Left ventricle myocardium inferior (tissue), 1 donor: ENCODE data around the gene FOXN3. TPM values are rescaled to one million over a fixed set of nuclear protein-coding genes. Genes with fewer than 3 reads are reported as not detected.
"Not testable (repeated sequence)": the region's sequence is repeated elsewhere in the genome, so short reads cannot be mapped to it uniquely, and the experiment has no call there.

Source experiments
- DNase-seq: peaks from one replicate; pipeline ENCODE4 v3.0.0-alpha.2; 2020
- H3K27ac ChIP-seq: fragments of 200-600 bp; replicated peaks from 2 replicates; pipeline ENCODE4 v1.8.0; 2021
- H3K27me3 ChIP-seq: fragments of 200-600 bp; 2 replicates; pipeline ENCODE4 v1.8.0; 2021; ENCODE audit warnings: low read depth
- H3K36me3 ChIP-seq: fragments of 200-600 bp; 2 replicates; pipeline ENCODE4 v1.8.0; 2021
- H3K4me1 ChIP-seq: fragments of 200-600 bp; 2 replicates; pipeline ENCODE4 v1.8.0; 2021
- H3K4me3 ChIP-seq: fragments of 200-600 bp; 2 replicates; pipeline ENCODE4 v1.8.0; 2021; ENCODE audit warnings: mild to moderate bottlenecking, moderate library complexity
- H3K9me3 ChIP-seq: fragments of 200-600 bp; replicated peaks from 2 replicates; pipeline ENCODE4 v1.8.0; 2021
- intact Hi-C: fragments of 100-400 bp; cut with micrococcal nuclease; formaldehyde crosslinking; loops from one replicate; pipeline ENCODE4 v1.11.0; 2022
- total RNA-seq: library from RNA; stranded (reverse); fragmentation: NEBNext Ultra II Directional; extraction: Animal tissue kit (Norgen Biotek cat#: 25700); gene quantifications from one replicate; pipeline ENCODE4 v1.2.1, GENCODE V29; 2021
- TF ChIP-seq, protein P1 (sequence below): fragments of 200-600 bp; IDR thresholded peaks from 2 replicates; pipeline ENCODE4 v1.8.0; 2021; ENCODE audit warnings: antibody characterized with exemption, mild to moderate bottlenecking, borderline replicate concordance
- donor health status: DM: no; HTN: yes; CAD: no; lungs with severe emphysema.

The FOXN3 gene
- total RNA-seq, 1 donor from 2014 or later, result 120 TPM

DNA sequence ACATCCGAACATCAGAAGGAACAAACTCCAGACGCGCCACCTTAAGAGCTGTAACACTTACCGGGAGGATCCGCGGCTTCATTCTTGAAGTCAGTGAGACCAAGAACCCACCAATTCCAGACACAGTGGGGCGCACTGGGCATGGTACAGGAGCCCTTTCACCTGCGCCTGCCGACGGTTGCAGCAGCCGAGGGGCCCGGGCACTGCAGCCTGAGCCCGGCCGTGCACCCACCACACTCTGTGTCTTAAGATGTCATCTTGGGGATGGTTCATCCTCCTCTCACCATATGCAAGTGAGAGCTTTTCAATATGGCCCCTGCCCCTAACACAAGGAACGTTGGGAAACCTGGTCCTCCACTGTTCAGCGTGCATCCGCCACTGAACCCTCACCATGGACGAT is 304.3 kb downstream of the FOXN3 start:
- TF ChIP-seq, protein P1, sequence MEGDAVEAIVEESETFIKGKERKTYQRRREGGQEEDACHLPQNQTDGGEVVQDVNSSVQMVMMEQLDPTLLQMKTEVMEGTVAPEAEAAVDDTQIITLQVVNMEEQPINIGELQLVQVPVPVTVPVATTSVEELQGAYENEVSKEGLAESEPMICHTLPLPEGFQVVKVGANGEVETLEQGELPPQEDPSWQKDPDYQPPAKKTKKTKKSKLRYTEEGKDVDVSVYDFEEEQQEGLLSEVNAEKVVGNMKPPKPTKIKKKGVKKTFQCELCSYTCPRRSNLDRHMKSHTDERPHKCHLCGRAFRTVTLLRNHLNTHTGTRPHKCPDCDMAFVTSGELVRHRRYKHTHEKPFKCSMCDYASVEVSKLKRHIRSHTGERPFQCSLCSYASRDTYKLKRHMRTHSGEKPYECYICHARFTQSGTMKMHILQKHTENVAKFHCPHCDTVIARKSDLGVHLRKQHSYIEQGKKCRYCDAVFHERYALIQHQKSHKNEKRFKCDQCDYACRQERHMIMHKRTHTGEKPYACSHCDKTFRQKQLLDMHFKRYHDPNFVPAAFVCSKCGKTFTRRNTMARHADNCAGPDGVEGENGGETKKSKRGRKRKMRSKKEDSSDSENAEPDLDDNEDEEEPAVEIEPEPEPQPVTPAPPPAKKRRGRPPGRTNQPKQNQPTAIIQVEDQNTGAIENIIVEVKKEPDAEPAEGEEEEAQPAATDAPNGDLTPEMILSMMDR, result no peak
- H3K4me1 ChIP-seq, result no peaks in the 10 kb centered on the region
- no peak overlapping the region for H3K4me3 ChIP-seq
- DNase-seq, result no peak
- no peaks in the 10 kb centered on the region for H3K27me3 ChIP-seq
- no peaks in the 10 kb centered on the region for H3K9me3 ChIP-seq
- no peaks in the 10 kb centered on the region for H3K36me3 ChIP-seq
- intact Hi-C loops, result no loop called here
- no peak overlapping the region for H3K27ac ChIP-seq

DNA sequence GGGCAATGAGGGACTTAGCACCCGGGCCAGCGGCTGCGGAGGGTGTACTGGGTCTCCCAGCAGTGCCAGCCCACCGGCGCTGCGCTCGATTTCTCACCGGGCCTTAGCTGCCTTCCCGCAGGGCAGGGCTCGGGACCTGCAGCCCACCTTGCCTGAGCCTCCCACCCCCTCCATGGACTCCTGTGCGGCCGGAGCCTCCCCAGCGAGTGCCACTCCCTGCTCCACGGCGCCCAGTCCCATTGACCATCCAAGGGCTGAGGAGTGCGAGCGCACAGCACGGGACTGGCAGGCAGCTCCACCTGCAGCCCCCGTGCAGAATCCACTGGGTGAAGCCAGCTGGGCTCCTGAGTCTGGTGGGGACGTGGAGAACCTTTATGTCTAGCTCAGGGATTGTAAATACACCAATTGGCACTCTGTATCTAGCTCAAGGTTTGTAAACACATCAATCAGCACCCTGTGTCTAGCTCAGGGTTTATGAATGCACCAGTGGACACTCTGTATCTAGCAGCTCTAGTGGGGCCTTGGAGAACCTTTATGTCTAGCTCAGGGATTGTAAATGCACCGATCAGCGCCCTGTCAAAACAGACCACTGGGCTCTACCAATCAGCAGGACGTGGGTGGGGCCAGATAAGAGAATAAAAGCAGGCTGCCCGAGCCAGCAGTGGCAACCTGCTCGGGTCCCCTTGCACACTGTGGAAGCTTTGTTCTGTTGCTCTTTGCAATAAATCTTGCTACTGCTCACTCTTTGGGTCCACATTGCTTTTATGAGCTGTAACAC is 305.1 kb downstream of the FOXN3 start:
- H3K36me3 ChIP-seq, intact Hi-C loops, DNase-seq, H3K4me1 ChIP-seq, H3K27me3 ChIP-seq, H3K9me3 ChIP-seq, H3K4me3 ChIP-seq, H3K27ac ChIP-seq: not testable (repeated sequence)

DNA sequence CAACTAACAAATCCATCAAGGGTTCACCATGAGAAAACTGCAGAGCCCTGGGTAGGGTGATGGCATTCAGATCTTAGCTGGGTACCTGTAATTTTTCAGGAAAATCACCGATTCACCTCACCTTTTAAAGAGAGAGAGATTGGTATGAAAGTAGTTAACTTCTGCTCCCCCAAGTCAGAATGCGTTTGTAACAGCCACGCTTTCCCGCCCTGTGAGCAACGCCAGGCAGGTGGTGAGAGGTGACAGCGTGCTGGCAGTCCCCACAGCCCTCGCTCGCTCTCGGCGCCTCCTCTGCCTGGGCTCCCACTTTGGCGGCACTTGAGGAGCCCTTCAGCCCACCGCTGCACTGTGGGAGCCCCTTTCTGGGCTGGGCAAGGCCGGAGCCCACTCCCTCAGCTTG is 305.8 kb downstream of the FOXN3 start:
- H3K9me3 ChIP-seq, H3K27me3 ChIP-seq, H3K4me1 ChIP-seq, intact Hi-C loops, H3K36me3 ChIP-seq, DNase-seq, H3K4me3 ChIP-seq, H3K27ac ChIP-seq: not testable (repeated sequence)

DNA sequence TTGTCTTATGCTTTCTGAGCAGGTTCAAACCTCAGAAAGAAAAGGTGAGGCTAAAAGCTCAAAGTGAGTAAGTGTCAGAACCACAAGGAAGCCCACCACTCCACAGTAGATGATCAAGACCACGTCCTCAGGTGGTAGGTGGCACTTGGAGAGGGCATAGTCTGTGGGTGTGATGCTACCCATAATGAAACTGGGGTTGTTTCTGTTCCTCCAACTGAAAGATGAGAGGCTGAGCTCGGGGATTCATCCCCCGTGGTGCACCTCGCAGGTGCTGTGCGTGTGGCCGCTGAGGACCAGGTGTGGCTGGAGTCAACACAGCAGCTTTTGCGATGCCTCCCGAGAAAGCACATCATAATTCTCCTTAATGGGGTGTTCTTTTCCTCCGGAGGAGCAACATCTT is 306.9 kb downstream of the FOXN3 start:
- H3K27me3 ChIP-seq, result peaks cover 2% of the 10 kb centered on the region
- no peaks in the 10 kb centered on the region for H3K9me3 ChIP-seq
- no peak for DNase-seq
- H3K4me1 ChIP-seq, result no peaks in the 10 kb centered on the region
- H3K36me3 ChIP-seq, result no peaks in the 10 kb centered on the region
- TF ChIP-seq, protein P1, result no peak
- H3K4me3 ChIP-seq, result no peak overlapping the region
- intact Hi-C loops, result no loop called here
- H3K27ac ChIP-seq, result no peak overlapping the region

DNA sequence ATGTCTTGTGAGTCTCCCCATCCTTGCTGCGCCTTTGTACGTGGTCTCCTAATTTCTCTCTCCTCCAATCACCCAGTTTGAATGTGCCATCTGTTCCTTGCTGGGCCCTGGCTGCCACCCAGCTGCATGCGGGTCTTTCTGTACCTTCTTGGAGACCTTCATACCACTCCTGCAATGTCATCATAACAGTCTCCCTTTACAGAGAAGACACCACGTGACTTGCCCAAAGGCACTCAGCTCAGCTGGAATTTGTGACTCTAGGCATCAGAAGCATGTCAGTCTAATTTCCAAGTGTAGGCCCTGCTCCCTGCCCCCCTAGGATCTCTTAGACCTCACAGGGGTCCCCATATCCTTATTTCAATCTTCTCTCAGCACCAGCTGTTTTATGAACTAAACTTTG is 308.4 kb downstream of the FOXN3 start:
- TF ChIP-seq, protein P1, result no peak

DNA sequence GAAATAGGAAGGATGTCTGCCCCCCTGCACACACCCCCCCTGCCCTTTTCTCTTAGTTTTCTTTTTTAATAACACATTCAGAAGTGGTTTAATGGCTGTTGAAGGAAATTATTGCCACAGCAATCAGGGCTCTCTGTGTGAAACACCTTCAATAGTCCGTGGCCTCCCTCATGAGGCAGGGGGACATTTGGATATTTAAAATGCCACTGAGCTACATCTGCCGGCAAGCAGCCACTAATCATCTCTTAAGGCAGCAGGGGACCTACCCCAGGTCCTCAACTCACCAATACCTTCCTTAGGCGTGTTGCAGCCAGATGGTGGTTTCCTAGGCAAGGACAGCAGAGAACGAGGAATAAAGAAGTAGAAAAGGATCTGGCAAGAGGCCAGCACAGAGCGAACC is 309.4 kb downstream of the FOXN3 start:
- H3K4me3 ChIP-seq, result no peak overlapping the region
- peaks cover 13% of the 10 kb centered on the region for H3K27me3 ChIP-seq
- H3K27ac ChIP-seq, result no peak overlapping the region
- no peak for DNase-seq
- intact Hi-C loops, result no loop called here
- TF ChIP-seq, protein P1, result no peak
- H3K4me1 ChIP-seq, result no peaks in the 10 kb centered on the region
- no peaks in the 10 kb centered on the region for H3K36me3 ChIP-seq
- peaks cover 10% of the 10 kb centered on the region for H3K9me3 ChIP-seq

More for the DNA sequence above, 308.4 kb downstream of the FOXN3 start:
- no peak for DNase-seq
- Histone ChIP-seq H3K4me3 (no peak overlapping the region), H3K27me3 (peaks cover 13% of the 10 kb centered on the region), H3K9me3 (peaks cover 10% of the 10 kb centered on the region), H3K27ac (no peak overlapping the region), H3K36me3 (no peaks in the 10 kb centered on the region), H3K4me1 (no peaks in the 10 kb centered on the region)
- intact Hi-C loops, result no loop called here
